ENCODE data around the gene DNAH11.
"Not testable (repeated sequence)": the region's sequence is repeated elsewhere in the genome, so short reads cannot be mapped to it uniquely, and the experiment has no call there.

DNAH11 gene

GRCh38 chr7:21920936-21921335, 378.1 kb downstream of the DNAH11 start:
- no peaks in the 10 kb centered on the region for H3K27me3 ChIP-seq (ENCODE audit: control insufficient read depth, insufficient read depth, low read length)

DNA sequence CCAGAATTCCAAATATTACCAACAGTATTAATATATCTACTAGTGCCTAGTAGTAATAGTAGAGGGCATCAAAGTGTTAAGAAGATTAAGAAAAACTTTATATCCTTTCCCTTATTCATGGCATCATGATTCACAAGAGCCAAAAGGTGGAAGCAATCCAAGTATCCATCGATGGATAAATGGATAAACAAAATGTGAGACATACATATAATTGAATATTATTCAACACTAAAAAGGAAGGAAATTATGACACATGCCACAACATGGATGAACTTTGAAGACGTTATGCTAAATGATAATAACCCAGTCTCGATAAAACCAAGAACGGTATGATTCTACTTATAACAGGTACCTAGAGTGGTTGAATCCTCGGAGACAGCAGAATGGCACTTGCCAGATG, 379.8 kb downstream of the DNAH11 start:
- Histone ChIP-seq H3K4me3 (ENCODE audit: low read depth, low read length) (no peak overlapping the region), H3K27me3 (ENCODE audit: control insufficient read depth, insufficient read depth, low read length) (no peaks in the 10 kb centered on the region), H3K36me3 (ENCODE audit: control insufficient read depth, insufficient read depth, low read length) (no peaks in the 10 kb centered on the region), H3K9me3 (ENCODE audit: control insufficient read depth, insufficient read depth, low read length) (no peaks in the 10 kb centered on the region), H3K9ac (ENCODE audit: low read depth, low read length) (no peak overlapping the region), H3K4me1 (ENCODE audit: control insufficient read depth, insufficient read depth, low read length) (peaks cover 27% of the 10 kb centered on the region)

More at GRCh38 chr7:21920936-21921335, 378.1 kb downstream of the DNAH11 start:
- Histone ChIP-seq H3K4me1 (ENCODE audit: control insufficient read depth, insufficient read depth, low read length) (peaks cover 24% of the 10 kb centered on the region), H3K4me3 (ENCODE audit: low read depth, low read length) (no peak overlapping the region), H3K36me3 (ENCODE audit: control insufficient read depth, insufficient read depth, low read length) (no peaks in the 10 kb centered on the region), H3K9me3 (ENCODE audit: control insufficient read depth, insufficient read depth, low read length) (no peaks in the 10 kb centered on the region), H3K9ac (ENCODE audit: low read depth, low read length) (no peak overlapping the region)

DNA sequence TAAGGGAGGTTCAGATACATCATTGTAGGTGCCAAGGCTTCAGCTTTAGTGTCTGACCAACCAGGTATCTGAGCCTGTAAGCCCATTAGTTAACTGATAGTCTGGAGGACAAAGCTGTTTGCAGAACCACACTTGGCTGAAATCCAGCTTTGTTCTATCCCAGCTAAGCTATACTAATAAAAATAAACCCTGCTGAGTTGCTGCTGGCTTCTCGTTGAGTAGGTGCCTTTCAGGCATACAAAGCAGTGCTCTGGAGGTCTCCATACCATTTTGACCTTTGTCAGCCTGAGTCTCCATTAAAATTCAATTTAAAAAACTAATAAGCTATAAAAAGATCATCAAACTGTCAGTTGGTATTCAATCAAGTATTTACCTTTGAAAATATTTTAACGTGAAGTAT, 380.8 kb downstream of the DNAH11 start:
- Histone ChIP-seq H3K9me3 (ENCODE audit: control insufficient read depth, insufficient read depth, low read length) (no peaks in the 10 kb centered on the region), H3K9ac (ENCODE audit: low read depth, low read length) (no peak overlapping the region), H3K36me3 (ENCODE audit: control insufficient read depth, insufficient read depth, low read length) (no peaks in the 10 kb centered on the region), H3K27me3 (ENCODE audit: control insufficient read depth, insufficient read depth, low read length) (no peaks in the 10 kb centered on the region), H3K4me1 (ENCODE audit: control insufficient read depth, insufficient read depth, low read length) (peaks cover 29% of the 10 kb centered on the region), H3K4me3 (ENCODE audit: low read depth, low read length) (no peak overlapping the region)

DNA sequence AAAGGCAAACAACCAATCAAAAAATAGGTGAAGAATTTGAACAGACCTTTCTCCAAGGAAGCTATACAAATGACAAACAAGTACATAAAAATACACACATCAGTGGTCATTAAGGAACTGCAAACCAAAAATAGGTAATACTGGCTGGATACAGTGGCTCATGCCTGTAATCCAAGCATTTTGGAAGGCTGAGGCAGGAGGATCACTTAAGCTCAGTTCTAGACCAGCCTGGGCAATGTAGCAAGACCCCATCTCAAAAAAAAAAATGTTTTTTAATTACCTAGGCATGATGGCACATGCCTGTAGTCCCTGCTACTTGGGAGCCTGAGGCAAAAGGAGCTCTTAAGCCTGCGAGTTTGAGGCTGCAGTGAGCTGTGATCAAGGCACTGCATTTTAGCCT, 383.6 kb downstream of the DNAH11 start:
- Histone ChIP-seq H3K4me1 (ENCODE audit: control insufficient read depth, insufficient read depth, low read length) (peaks cover 21% of the 10 kb centered on the region), H3K27me3 (ENCODE audit: control insufficient read depth, insufficient read depth, low read length) (no peaks in the 10 kb centered on the region), H3K9me3 (ENCODE audit: control insufficient read depth, insufficient read depth, low read length) (no peaks in the 10 kb centered on the region), H3K4me3 (ENCODE audit: low read depth, low read length) (no peak overlapping the region), H3K9ac (ENCODE audit: low read depth, low read length) (no peak overlapping the region), H3K36me3 (ENCODE audit: control insufficient read depth, insufficient read depth, low read length) (no peaks in the 10 kb centered on the region)

DNA sequence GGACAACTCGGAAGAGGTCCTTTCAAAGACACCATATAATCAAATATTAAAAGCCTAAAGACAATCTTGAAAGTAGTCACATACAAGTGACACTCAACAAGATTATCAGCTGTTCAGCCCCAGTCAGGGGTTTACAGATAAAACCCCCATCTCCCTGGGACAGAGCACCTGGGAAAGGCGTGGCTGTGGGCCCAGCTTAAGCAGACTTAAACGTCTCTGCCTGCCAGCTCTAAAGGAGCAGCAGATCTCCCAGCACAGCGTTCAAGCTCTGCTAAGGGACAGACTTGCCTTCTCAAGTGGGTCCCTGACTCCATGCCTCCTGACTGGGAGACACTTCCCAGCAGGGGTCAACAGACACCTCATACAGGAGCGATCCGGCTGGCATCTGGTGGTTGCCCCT, 384.9 kb downstream of the DNAH11 start:
- peaks cover 16% of the 10 kb centered on the region for H3K4me1 ChIP-seq (ENCODE audit: control insufficient read depth, insufficient read depth, low read length)
- H3K27me3 ChIP-seq (ENCODE audit: control insufficient read depth, insufficient read depth, low read length), result no peaks in the 10 kb centered on the region
- H3K9ac ChIP-seq (ENCODE audit: low read depth, low read length), result no peak overlapping the region
- no peaks in the 10 kb centered on the region for H3K36me3 ChIP-seq (ENCODE audit: control insufficient read depth, insufficient read depth, low read length)
- H3K9me3 ChIP-seq (ENCODE audit: control insufficient read depth, insufficient read depth, low read length), result no peaks in the 10 kb centered on the region
- H3K4me3 ChIP-seq (ENCODE audit: low read depth, low read length), result no peak overlapping the region

DNA sequence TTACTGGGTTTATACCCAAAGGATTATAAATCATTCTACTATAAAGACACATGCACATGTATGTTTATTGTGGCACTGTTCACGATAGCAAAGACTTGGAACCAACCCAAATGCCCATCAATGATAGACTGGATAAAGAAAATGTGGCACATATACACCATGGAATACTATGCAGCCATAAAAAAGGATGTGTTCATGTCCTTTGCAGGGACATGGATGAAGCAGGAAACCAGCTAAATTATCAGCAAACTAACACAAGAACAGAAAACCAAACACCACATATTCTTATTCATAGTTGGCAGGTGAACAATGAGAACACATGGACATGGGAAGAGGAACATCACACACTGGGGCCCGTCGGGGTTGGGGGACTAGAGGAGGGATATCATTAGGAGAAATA, 390.5 kb downstream of the DNAH11 start:
- H3K36me3 ChIP-seq (ENCODE audit: control insufficient read depth, insufficient read depth, low read length); H3K9ac ChIP-seq (ENCODE audit: low read depth, low read length); H3K9me3 ChIP-seq (ENCODE audit: control insufficient read depth, insufficient read depth, low read length); H3K27me3 ChIP-seq (ENCODE audit: control insufficient read depth, insufficient read depth, low read length); H3K4me1 ChIP-seq (ENCODE audit: control insufficient read depth, insufficient read depth, low read length); H3K4me3 ChIP-seq (ENCODE audit: low read depth, low read length): not testable (repeated sequence)

GRCh38 chr7:21934808-21935207, 392.0 kb downstream of the DNAH11 start:
- Histone ChIP-seq H3K9ac (ENCODE audit: low read depth, low read length) (no peak overlapping the region), H3K4me3 (ENCODE audit: low read depth, low read length) (no peak overlapping the region), H3K27me3 (ENCODE audit: control insufficient read depth, insufficient read depth, low read length) (no peaks in the 10 kb centered on the region), H3K36me3 (ENCODE audit: control insufficient read depth, insufficient read depth, low read length) (no peaks in the 10 kb centered on the region), H3K4me1 (ENCODE audit: control insufficient read depth, insufficient read depth, low read length) (peaks cover 7% of the 10 kb centered on the region), H3K9me3 (ENCODE audit: control insufficient read depth, insufficient read depth, low read length) (no peaks in the 10 kb centered on the region)

DNA sequence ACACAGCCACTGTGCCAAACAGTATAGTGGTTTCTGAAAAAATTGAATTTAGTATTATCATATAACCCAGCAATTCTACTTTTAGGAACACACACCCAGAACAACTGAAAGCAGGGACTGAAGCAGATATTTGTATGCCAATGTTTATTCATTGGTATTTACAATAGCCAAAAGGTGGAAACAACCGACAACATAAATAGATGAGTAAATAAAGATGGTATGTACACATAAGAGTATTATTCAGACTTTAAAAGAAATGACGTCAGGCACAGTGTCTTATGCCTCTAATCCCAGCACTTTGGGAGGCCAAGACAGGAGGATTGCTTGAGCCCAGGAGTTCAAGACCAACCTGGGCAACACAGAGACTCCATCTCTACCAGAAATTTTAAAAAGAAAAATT, 395.6 kb downstream of the DNAH11 start:
- H3K36me3 ChIP-seq (ENCODE audit: control insufficient read depth, insufficient read depth, low read length), result no peaks in the 10 kb centered on the region
- H3K9ac ChIP-seq (ENCODE audit: low read depth, low read length), result no peak overlapping the region
- no peak overlapping the region for H3K4me3 ChIP-seq (ENCODE audit: low read depth, low read length)
- H3K27me3 ChIP-seq (ENCODE audit: control insufficient read depth, insufficient read depth, low read length), result no peaks in the 10 kb centered on the region
- H3K4me1 ChIP-seq (ENCODE audit: control insufficient read depth, insufficient read depth, low read length), result peaks cover 31% of the 10 kb centered on the region
- H3K9me3 ChIP-seq (ENCODE audit: control insufficient read depth, insufficient read depth, low read length), result no peaks in the 10 kb centered on the region

- Histone ChIP-seq H3K9me3 (ENCODE audit: control insufficient read depth, insufficient read depth, low read length) (no peaks in the 10 kb centered on the region), H3K27me3 (ENCODE audit: control insufficient read depth, insufficient read depth, low read length) (no peaks in the 10 kb centered on the region), H3K36me3 (ENCODE audit: control insufficient read depth, insufficient read depth, low read length) (no peaks in the 10 kb centered on the region), H3K9ac (ENCODE audit: low read depth, low read length) (no peak overlapping the region), H3K4me3 (ENCODE audit: low read depth, low read length) (no peak overlapping the region), H3K4me1 (ENCODE audit: control insufficient read depth, insufficient read depth, low read length) (peaks cover 31% of the 10 kb centered on the region)
Observed at GRCh38 chr7:21939136-21939857, 396.5 kb downstream of the DNAH11 start.

DNA sequence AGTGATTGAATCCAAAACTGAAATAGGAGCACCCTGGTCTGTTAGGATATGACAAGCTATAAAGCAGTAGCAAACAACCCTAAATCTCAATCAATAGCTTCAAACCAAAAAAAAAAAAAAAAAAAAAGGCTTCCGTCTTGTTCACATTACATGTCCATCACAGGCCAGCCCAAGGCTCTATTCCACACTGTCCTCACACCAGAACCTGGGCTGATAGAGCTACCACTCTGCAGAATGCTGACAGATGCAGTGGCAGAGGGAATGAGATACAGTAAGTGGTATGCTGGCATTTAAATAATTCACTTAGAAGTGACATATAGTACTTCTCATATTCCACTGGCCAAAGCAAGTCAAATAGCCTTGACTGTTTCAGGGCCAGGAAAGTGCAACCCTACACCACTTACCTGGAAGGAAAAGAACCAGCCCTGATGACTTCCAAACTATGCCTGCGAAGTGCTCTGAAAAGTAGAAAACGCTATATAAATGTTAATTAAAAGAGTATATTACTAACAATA, 397.1 kb downstream of the DNAH11 start:
- Histone ChIP-seq H3K4me3 (ENCODE audit: low read depth, low read length) (no peak overlapping the region), H3K36me3 (ENCODE audit: control insufficient read depth, insufficient read depth, low read length) (no peaks in the 10 kb centered on the region), H3K9ac (ENCODE audit: low read depth, low read length) (no peak overlapping the region), H3K4me1 (ENCODE audit: control insufficient read depth, insufficient read depth, low read length) (peaks cover 31% of the 10 kb centered on the region), H3K27me3 (ENCODE audit: control insufficient read depth, insufficient read depth, low read length) (no peaks in the 10 kb centered on the region), H3K9me3 (ENCODE audit: control insufficient read depth, insufficient read depth, low read length) (no peaks in the 10 kb centered on the region)

GRCh38 chr7:21941611-21942141, 398.8 kb downstream of the DNAH11 start:
- Histone ChIP-seq H3K27me3 (ENCODE audit: control insufficient read depth, insufficient read depth, low read length) (no peaks in the 10 kb centered on the region), H3K9ac (ENCODE audit: low read depth, low read length) (no peak overlapping the region), H3K4me3 (ENCODE audit: low read depth, low read length) (no peak overlapping the region), H3K4me1 (ENCODE audit: control insufficient read depth, insufficient read depth, low read length) (peaks cover 35% of the 10 kb centered on the region), H3K9me3 (ENCODE audit: control insufficient read depth, insufficient read depth, low read length) (no peaks in the 10 kb centered on the region), H3K36me3 (ENCODE audit: control insufficient read depth, insufficient read depth, low read length) (no peaks in the 10 kb centered on the region)

DNA sequence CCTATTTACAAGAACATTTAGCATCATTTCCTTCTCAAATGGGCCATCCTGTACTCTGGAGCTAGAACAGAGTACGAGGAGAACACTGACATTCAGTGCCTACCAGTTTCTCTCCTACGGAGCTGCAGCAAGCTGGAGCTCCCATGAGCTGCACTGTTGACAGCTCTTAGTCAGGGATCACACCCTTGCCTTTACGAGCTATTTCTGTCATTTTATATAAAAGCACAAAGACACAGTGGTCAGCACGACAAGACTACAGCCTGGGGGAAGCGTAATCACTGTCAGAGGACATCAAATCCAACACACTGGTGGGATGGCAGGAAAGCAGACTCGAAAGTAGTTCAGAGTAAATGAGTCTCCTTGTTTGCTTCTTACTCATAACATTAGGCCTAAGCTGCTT, 400.1 kb downstream of the DNAH11 start:
- H3K9me3 ChIP-seq (ENCODE audit: control insufficient read depth, insufficient read depth, low read length), result no peaks in the 10 kb centered on the region

More for the DNA sequence above, 400.1 kb downstream of the DNAH11 start:
- peak overlapping the region; percentile 6 for H3K4me3 ChIP-seq (ENCODE audit: low read depth, low read length)
- no peaks in the 10 kb centered on the region for H3K36me3 ChIP-seq (ENCODE audit: control insufficient read depth, insufficient read depth, low read length)
- no peak overlapping the region for H3K9ac ChIP-seq (ENCODE audit: low read depth, low read length)
- no peaks in the 10 kb centered on the region for H3K27me3 ChIP-seq (ENCODE audit: control insufficient read depth, insufficient read depth, low read length)
- peaks cover 39% of the 10 kb centered on the region for H3K4me1 ChIP-seq (ENCODE audit: control insufficient read depth, insufficient read depth, low read length)

Data from iPS-15b (cell line).